IMR-90 (cell line): Measurements from ENCODE around the gene TSBP1.

ENCODE experiments used
- CEBPB ChIP-seq: IDR thresholded peaks from 2 replicates; pipeline ENCODE4 v1.6.1; 2012; ENCODE audit warnings: low read depth, low read length, improper control_type of control experiment
- CHD1 ChIP-seq: IDR thresholded peaks from 2 replicates; pipeline ENCODE4 v1.6.1; 2012; ENCODE audit warnings: low read depth, low read length, improper control_type of control experiment
- FOS ChIP-seq: fragments of 150-350 bp; IDR thresholded peaks from 2 replicates; pipeline ENCODE4 v1.6.1; 2016; ENCODE audit warnings: low read depth, low read length
- MAFK ChIP-seq: IDR thresholded peaks from 2 replicates; pipeline ENCODE4 v1.6.1; 2012; ENCODE audit warnings: low read depth, low read length, improper control_type of control experiment
- POLR2A ChIP-seq: IDR thresholded peaks from 2 replicates; pipeline ENCODE4 v1.6.1; 2012; ENCODE audit warnings: mild to moderate bottlenecking, low read depth, low read length
- RCOR1 ChIP-seq: IDR thresholded peaks from 2 replicates; pipeline ENCODE4 v1.6.1; 2012; ENCODE audit warnings: mild to moderate bottlenecking, low read length, improper control_type of control experiment; ENCODE audit not compliant: insufficient replicate concordance
- TF ChIP-seq, protein P1 (sequence below): conservative IDR thresholded peaks from 2 replicates; pipeline ENCODE4 v1.5.1; 2012; ENCODE audit warnings: mild to moderate bottlenecking, low read depth, low read length, improper control_type of control experiment
- TF ChIP-seq, protein P2 (sequence below): fragments of 150-350 bp; IDR thresholded peaks from 2 replicates; pipeline ENCODE4 v1.6.1; 2016; ENCODE audit warnings: low read depth, mild to moderate bottlenecking, low read length, moderate library complexity, borderline replicate concordance

DNA sequence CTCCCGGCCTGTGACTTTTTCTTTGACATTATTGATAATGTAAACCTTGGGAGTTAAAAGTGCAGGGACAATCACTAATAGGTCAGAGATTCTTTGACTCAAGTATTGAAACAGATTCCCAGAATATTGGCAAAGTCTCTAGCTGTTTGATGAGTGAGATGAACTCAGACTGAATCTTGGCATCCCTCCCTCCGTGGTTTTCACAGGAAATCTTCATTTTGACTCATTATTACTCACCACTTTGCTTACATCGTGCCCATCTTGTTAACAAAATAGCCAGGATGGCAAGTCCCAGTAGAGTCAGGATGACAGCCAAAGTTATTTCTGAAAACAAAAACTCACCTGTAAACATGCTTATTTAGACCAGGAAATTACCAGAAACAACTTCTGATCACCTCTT is 2.0 kb downstream of the TSBP1 start:
- TF ChIP-seq, protein P1, sequence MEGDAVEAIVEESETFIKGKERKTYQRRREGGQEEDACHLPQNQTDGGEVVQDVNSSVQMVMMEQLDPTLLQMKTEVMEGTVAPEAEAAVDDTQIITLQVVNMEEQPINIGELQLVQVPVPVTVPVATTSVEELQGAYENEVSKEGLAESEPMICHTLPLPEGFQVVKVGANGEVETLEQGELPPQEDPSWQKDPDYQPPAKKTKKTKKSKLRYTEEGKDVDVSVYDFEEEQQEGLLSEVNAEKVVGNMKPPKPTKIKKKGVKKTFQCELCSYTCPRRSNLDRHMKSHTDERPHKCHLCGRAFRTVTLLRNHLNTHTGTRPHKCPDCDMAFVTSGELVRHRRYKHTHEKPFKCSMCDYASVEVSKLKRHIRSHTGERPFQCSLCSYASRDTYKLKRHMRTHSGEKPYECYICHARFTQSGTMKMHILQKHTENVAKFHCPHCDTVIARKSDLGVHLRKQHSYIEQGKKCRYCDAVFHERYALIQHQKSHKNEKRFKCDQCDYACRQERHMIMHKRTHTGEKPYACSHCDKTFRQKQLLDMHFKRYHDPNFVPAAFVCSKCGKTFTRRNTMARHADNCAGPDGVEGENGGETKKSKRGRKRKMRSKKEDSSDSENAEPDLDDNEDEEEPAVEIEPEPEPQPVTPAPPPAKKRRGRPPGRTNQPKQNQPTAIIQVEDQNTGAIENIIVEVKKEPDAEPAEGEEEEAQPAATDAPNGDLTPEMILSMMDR: no peak
- no peak for TF ChIP-seq POLR2A
- no peak for TF ChIP-seq MAFK
- no peak for TF ChIP-seq CHD1
- TF ChIP-seq, protein P2, sequence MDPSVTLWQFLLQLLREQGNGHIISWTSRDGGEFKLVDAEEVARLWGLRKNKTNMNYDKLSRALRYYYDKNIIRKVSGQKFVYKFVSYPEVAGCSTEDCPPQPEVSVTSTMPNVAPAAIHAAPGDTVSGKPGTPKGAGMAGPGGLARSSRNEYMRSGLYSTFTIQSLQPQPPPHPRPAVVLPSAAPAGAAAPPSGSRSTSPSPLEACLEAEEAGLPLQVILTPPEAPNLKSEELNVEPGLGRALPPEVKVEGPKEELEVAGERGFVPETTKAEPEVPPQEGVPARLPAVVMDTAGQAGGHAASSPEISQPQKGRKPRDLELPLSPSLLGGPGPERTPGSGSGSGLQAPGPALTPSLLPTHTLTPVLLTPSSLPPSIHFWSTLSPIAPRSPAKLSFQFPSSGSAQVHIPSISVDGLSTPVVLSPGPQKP: no peak
- TF ChIP-seq RCOR1: no peak
- TF ChIP-seq CEBPB: 0 out of 2 replicates have a peak, but pooled peaks have one; percentile 7
- TF ChIP-seq FOS: 0 out of 2 replicates have a peak, but pooled peaks have one; percentile 25
